WTC11 (cell line): Measurements from ENCODE around the gene ENDOV. TPM values are rescaled to one million over a fixed set of nuclear protein-coding genes. Genes with fewer than 3 reads are reported as not detected.

Experiments used
- ATAC-seq: fragments of 200-7000 bp; cut with Tn5 transposase; 2 replicates; pipeline ENCODE4 v1.10.0; 2021; ENCODE audit warnings: mild to moderate bottlenecking, moderate library complexity
- CTCF ChIA-PET: fragments of 300-600 bp; sonication (Branson Sonifier 250); formaldehyde crosslinking; loops from one replicate; lab custom pipeline; 2021; ENCODE audit warnings: antibody characterized with exemption; lab: Charles Lee
- POLR2A ChIA-PET: fragments of 350-600 bp; sonication (Branson Sonifier 250); formaldehyde crosslinking; loops from one replicate; lab custom pipeline; 2021; ENCODE audit warnings: antibody characterized with exemption; lab: Charles Lee
- DNase-seq: peaks from one replicate; pipeline ENCODE4 v3.0.0; 2021; ENCODE audit warnings: low spot score
- H3K27ac Mint-ChIP-seq: 2 replicates; pipeline ENCODE4 v1.8.0; 2021; ENCODE audit warnings: mixed read lengths
- H3K27me3 Mint-ChIP-seq: 2 replicates; pipeline ENCODE4 v1.8.0; 2021; ENCODE audit warnings: low read depth, mild to moderate bottlenecking, moderate library complexity, mixed read lengths
- H3K36me3 Mint-ChIP-seq: 2 replicates; pipeline ENCODE4 v1.8.0; 2021; ENCODE audit warnings: mixed read lengths
- H3K4me1 Mint-ChIP-seq: 2 replicates; pipeline ENCODE4 v1.8.0; 2022; ENCODE audit warnings: mixed read lengths
- H3K4me3 Mint-ChIP-seq: 2 replicates; pipeline ENCODE4 v1.8.0; 2021; ENCODE audit warnings: mild to moderate bottlenecking, moderate library complexity, mixed read lengths
- H3K9me3 Mint-ChIP-seq: 2 replicates; pipeline ENCODE4 v1.8.0; 2021; ENCODE audit warnings: mixed read lengths
- ATF3 ChIP-seq: sonication (generic); formaldehyde crosslinking; conservative IDR thresholded peaks from 2 replicates; pipeline ENCODE4 v1.8.1; 2022; ENCODE audit warnings: mild to moderate bottlenecking, missing genetic modification reagents
- CDX4 ChIP-seq: fragments of 250-450 bp; sonication (Bioruptor Pico); IDR thresholded peaks from 2 replicates; pipeline ENCODE4 v1.9.0; 2021; ENCODE audit warnings: moderate library complexity, mild to moderate bottlenecking, inconsistent platforms, borderline replicate concordance
- E2F5 ChIP-seq: sonication (generic); formaldehyde crosslinking; IDR thresholded peaks from 2 replicates; pipeline ENCODE4 v1.8.1; 2022; ENCODE audit warnings: mild to moderate bottlenecking, moderate library complexity, missing genetic modification reagents
- ELF4 ChIP-seq: sonication (generic); formaldehyde crosslinking; IDR thresholded peaks from 2 replicates; pipeline ENCODE4 v1.8.1; 2022; ENCODE audit warnings: low read depth, mild to moderate bottlenecking, moderate library complexity, missing genetic modification reagents
- EMX1 ChIP-seq: fragments of 250-450 bp; sonication (Bioruptor Pico); IDR thresholded peaks from 2 replicates; pipeline ENCODE4 v1.8.0; 2021; ENCODE audit warnings: mild to moderate bottlenecking
- FOXP1 ChIP-seq: sonication (generic); formaldehyde crosslinking; IDR thresholded peaks from 2 replicates; pipeline ENCODE4 v1.8.0; 2022; ENCODE audit warnings: missing genetic modification reagents, mild to moderate bottlenecking, moderate library complexity, borderline replicate concordance
- HMGA2 ChIP-seq: fragments of 250-450 bp; sonication (Bioruptor Pico); IDR thresholded peaks from 2 replicates; pipeline ENCODE4 v1.4.0; 2021; ENCODE audit warnings: mild to moderate bottlenecking, moderate library complexity
- KAT7 ChIP-seq: sonication (generic); formaldehyde crosslinking; IDR thresholded peaks from 2 replicates; pipeline ENCODE4 v1.8.1; 2023; ENCODE audit warnings: missing genetic modification reagents, mild to moderate bottlenecking, borderline replicate concordance
- NR2C2 ChIP-seq: sonication (generic); formaldehyde crosslinking; IDR thresholded peaks from 2 replicates; pipeline ENCODE4 v1.8.0; 2022; ENCODE audit warnings: mild to moderate bottlenecking, missing genetic modification reagents
- OVOL2 ChIP-seq: fragments of 250-450 bp; sonication (Bioruptor Pico); IDR thresholded peaks from 2 replicates; pipeline ENCODE4 v1.9.0; 2021; ENCODE audit warnings: mild to moderate bottlenecking, borderline replicate concordance
- PRRX2 ChIP-seq: fragments of 250-450 bp; sonication (Bioruptor Pico); IDR thresholded peaks from 2 replicates; pipeline ENCODE4 v1.8.0; 2021; ENCODE audit warnings: mild to moderate bottlenecking
- RELA ChIP-seq: sonication (generic); formaldehyde crosslinking; IDR thresholded peaks from 2 replicates; pipeline ENCODE4 v1.8.1; 2022; ENCODE audit warnings: missing genetic modification reagents, mild to moderate bottlenecking, borderline replicate concordance
- SOX15 ChIP-seq: fragments of 250-450 bp; sonication (Bioruptor Pico); IDR thresholded peaks from 2 replicates; pipeline ENCODE4 v1.9.0; 2021; ENCODE audit warnings: mild to moderate bottlenecking
- TEAD1 ChIP-seq: sonication (generic); formaldehyde crosslinking; IDR thresholded peaks from 2 replicates; pipeline ENCODE4 v1.8.0; 2022; ENCODE audit warnings: mild to moderate bottlenecking, missing genetic modification reagents
- USF2 ChIP-seq: sonication (generic); formaldehyde crosslinking; IDR thresholded peaks from 2 replicates; pipeline ENCODE4 v1.8.1; 2023; ENCODE audit warnings: mild to moderate bottlenecking, missing genetic modification reagents, moderate library complexity
- ZNF317 ChIP-seq: sonication (generic); formaldehyde crosslinking; IDR thresholded peaks from 2 replicates; pipeline ENCODE4 v1.8.1; 2023; ENCODE audit warnings: low read depth, mild to moderate bottlenecking, moderate library complexity, missing genetic modification reagents, borderline replicate concordance
- ZNF532 ChIP-seq: fragments of 250-450 bp; sonication (Bioruptor Pico); IDR thresholded peaks from 2 replicates; pipeline ENCODE4 v1.9.0; 2021; ENCODE audit warnings: mild to moderate bottlenecking, borderline replicate concordance
- ZNF671 ChIP-seq: fragments of 250-450 bp; sonication (Bioruptor Pico); IDR thresholded peaks from 2 replicates; pipeline ENCODE4 v1.8.0; 2021; ENCODE audit warnings: mild to moderate bottlenecking
- total RNA-seq: library from RNA; stranded (reverse); gene quantifications from 3 replicates; pipeline ENCODE4 v1.2.3, GENCODE V29; 2021
- TF ChIP-seq, protein P1 (sequence below): sonication (generic); formaldehyde crosslinking; IDR thresholded peaks from 2 replicates; pipeline ENCODE4 v1.8.1; 2022; ENCODE audit warnings: missing genetic modification reagents, borderline replicate concordance
- TF ChIP-seq, protein P2 (sequence below): fragments of 250-450 bp; sonication (Bioruptor Pico); IDR thresholded peaks from 2 replicates; pipeline ENCODE4 v1.9.0; 2021; ENCODE audit warnings: mild to moderate bottlenecking
- TF ChIP-seq, protein P3 (sequence below): sonication (generic); formaldehyde crosslinking; IDR thresholded peaks from 2 replicates; pipeline ENCODE4 v1.8.0; 2023; ENCODE audit warnings: missing genetic modification reagents
- TF ChIP-seq, protein P4 (sequence below): sonication (generic); formaldehyde crosslinking; IDR thresholded peaks from 2 replicates; pipeline ENCODE4 v1.8.1; 2022; ENCODE audit warnings: low read depth, mild to moderate bottlenecking, moderate library complexity, missing genetic modification reagents, borderline replicate concordance

ENDOV gene
- total RNA-seq, 1 experiment from 2014 or later, result 25.2 TPM

GRCh38 chr17:80371196-80371595, 43.8 kb upstream of the ENDOV start (continued):
- TF ChIP-seq ZNF317 (CRISPR knock-in tag) (no peak), E2F5 (no peak), ELF4 (no peak)
- TF ChIP-seq, protein P1, sequence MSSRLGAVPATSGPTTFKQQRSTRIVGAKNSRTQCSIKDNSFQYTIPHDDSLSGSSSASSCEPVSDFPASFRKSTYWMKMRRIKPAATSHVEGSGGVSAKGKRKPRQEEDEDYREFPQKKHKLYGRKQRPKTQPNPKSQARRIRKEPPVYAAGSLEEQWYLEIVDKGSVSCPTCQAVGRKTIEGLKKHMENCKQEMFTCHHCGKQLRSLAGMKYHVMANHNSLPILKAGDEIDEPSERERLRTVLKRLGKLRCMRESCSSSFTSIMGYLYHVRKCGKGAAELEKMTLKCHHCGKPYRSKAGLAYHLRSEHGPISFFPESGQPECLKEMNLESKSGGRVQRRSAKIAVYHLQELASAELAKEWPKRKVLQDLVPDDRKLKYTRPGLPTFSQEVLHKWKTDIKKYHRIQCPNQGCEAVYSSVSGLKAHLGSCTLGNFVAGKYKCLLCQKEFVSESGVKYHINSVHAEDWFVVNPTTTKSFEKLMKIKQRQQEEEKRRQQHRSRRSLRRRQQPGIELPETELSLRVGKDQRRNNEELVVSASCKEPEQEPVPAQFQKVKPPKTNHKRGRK (CRISPR knock-in tag), result no peak
- TF ChIP-seq, protein P2, sequence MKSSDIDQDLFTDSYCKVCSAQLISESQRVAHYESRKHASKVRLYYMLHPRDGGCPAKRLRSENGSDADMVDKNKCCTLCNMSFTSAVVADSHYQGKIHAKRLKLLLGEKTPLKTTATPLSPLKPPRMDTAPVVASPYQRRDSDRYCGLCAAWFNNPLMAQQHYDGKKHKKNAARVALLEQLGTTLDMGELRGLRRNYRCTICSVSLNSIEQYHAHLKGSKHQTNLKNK (CRISPR knock-in tag), result no peak

DNA sequence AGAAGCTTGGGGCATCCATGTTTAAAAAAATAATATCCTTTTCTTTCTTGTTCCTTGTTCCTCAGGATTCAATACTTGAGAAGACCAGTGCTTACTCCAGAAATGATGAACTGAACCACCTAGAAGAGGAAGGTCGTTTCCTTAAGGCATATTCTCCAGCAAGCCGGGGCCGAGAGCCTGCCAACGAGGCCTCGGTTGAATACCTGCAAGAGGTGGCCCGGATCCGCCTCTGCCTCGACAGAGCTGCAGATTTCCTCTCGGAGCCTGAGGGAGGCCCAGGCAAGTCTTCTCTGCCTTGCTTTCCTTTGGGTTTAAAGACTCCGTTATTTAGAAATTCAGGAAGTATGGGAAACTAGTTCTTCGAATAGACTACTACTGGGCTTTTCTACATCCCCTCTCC, 42.5 kb upstream of the ENDOV start:
- ChIA-PET POLR2A (no interaction called here), CTCF (interaction anchor here (3.2 kb wide), 1 partner anchor 11 kb away, joined by 15 read pairs; no protein-coding TSS in a partner anchor)
- no peak overlapping the region for H3K4me3 Mint-ChIP-seq
- no peak overlapping the region for H3K27ac Mint-ChIP-seq
- H3K9me3 Mint-ChIP-seq, result no peaks in the 10 kb centered on the region
- no peak for ATAC-seq
- no peak for TF ChIP-seq CDX4 (CRISPR knock-in tag)
- no peak for TF ChIP-seq FOXP1 (CRISPR knock-in tag)
- TF ChIP-seq, protein P1 (CRISPR knock-in tag), result no peak
- TF ChIP-seq, protein P3, sequence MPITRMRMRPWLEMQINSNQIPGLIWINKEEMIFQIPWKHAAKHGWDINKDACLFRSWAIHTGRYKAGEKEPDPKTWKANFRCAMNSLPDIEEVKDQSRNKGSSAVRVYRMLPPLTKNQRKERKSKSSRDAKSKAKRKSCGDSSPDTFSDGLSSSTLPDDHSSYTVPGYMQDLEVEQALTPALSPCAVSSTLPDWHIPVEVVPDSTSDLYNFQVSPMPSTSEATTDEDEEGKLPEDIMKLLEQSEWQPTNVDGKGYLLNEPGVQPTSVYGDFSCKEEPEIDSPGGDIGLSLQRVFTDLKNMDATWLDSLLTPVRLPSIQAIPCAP (CRISPR knock-in tag), result no peak
- TF ChIP-seq EMX1 (CRISPR knock-in tag), result no peak
- TF ChIP-seq TEAD1, result no peak
- TF ChIP-seq USF2, result no peak
- no peak for TF ChIP-seq OVOL2 (CRISPR knock-in tag)
- TF ChIP-seq NR2C2, result no peak
- no peak for TF ChIP-seq RELA (CRISPR knock-in tag)
- no peak for TF ChIP-seq ZNF671 (CRISPR knock-in tag)
- no peak for TF ChIP-seq HMGA2 (CRISPR knock-in tag)
- TF ChIP-seq PRRX2 (CRISPR knock-in tag), result no peak
- TF ChIP-seq SOX15 (CRISPR knock-in tag), result no peak
- TF ChIP-seq, protein P4, sequence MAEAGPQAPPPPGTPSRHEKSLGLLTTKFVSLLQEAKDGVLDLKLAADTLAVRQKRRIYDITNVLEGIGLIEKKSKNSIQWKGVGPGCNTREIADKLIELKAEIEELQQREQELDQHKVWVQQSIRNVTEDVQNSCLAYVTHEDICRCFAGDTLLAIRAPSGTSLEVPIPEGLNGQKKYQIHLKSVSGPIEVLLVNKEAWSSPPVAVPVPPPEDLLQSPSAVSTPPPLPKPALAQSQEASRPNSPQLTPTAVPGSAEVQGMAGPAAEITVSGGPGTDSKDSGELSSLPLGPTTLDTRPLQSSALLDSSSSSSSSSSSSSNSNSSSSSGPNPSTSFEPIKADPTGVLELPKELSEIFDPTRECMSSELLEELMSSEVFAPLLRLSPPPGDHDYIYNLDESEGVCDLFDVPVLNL (CRISPR knock-in tag), result no peak
- no peak for TF ChIP-seq ELF4
- TF ChIP-seq KAT7 (CRISPR knock-in tag), result no peak
- no peak for TF ChIP-seq ATF3
- TF ChIP-seq ZNF532, result no peak
- TF ChIP-seq, all 79 proteins: peak for 0
- DNase-seq, result no peak
- Mint-ChIP-seq H3K27me3 (no peaks in the 10 kb centered on the region), H3K4me1 (peaks cover 10% of the 10 kb centered on the region), H3K36me3 (peaks cover 80% of the 10 kb centered on the region)
